ENCODE measurements around the gene ADPRHL1. TPM values are rescaled to one million over a fixed set of nuclear protein-coding genes. Genes with fewer than 3 reads are reported as not detected.

The ADPRHL1 gene
- total and polyA plus RNA-seq, 2 donors (not counting 1 experiment from before 2014, with no cell fraction given): 0.28 to 1.3 TPM

GRCh38 chr13:113432506-113433270 lies 20.6 kb downstream of the ADPRHL1 start:
- no peak for TF ChIP-seq EZH2 (IDR thresholded peaks at IDR 0.05; ENCODE audit: borderline replicate concordance, insufficient read depth, low read depth, low read length, poor library complexity, severe bottlenecking)
- TF ChIP-seq, protein P1, sequence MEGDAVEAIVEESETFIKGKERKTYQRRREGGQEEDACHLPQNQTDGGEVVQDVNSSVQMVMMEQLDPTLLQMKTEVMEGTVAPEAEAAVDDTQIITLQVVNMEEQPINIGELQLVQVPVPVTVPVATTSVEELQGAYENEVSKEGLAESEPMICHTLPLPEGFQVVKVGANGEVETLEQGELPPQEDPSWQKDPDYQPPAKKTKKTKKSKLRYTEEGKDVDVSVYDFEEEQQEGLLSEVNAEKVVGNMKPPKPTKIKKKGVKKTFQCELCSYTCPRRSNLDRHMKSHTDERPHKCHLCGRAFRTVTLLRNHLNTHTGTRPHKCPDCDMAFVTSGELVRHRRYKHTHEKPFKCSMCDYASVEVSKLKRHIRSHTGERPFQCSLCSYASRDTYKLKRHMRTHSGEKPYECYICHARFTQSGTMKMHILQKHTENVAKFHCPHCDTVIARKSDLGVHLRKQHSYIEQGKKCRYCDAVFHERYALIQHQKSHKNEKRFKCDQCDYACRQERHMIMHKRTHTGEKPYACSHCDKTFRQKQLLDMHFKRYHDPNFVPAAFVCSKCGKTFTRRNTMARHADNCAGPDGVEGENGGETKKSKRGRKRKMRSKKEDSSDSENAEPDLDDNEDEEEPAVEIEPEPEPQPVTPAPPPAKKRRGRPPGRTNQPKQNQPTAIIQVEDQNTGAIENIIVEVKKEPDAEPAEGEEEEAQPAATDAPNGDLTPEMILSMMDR (IDR thresholded peaks at IDR 0.05): no peak
- POLR2A ChIA-PET: no interaction called here
- Mint-ChIP-seq H3K27ac (no peak overlapping the region), H3K4me1 (no peaks in the 10 kb centered on the region), H3K9me3 (ENCODE audit: insufficient read depth) (no peaks in the 10 kb centered on the region), H3K27me3 (no peaks in the 10 kb centered on the region), H3K4me3 (no peak overlapping the region)
- DNase-seq (no peak), ATAC-seq (ENCODE audit: low read depth) (no peak)
- Histone ChIP-seq H3K4me1 (ENCODE audit: control insufficient read depth in 2 of 2, insufficient read depth in 2 of 2, low read length in 2 of 2) (no peaks in the 10 kb centered on the region), H3K9me3 (ENCODE audit: control extremely low read depth in 1 of 3, control insufficient read depth in 2 of 3, insufficient read depth in 1 of 3, low read length in 2 of 3) (peaks cover 0 to 3% (median 0%) of the 10 kb centered on the region in 3 donors), H3K4me2 (replicated peaks; ENCODE audit: low read depth, low read length, poor library complexity, severe bottlenecking) (no peak overlapping the region), H3K79me2 (ENCODE audit: control insufficient read depth, insufficient read depth, low read length) (no peaks in the 10 kb centered on the region), H3K9ac (ENCODE audit: low read length) (no peak overlapping the region), H3K27me3 (replicated peaks in 1 of 4; ENCODE audit: control extremely low read depth in 1 of 4, control insufficient read depth in 3 of 4, insufficient read depth in 4 of 4, low read length in 3 of 4) (no peaks in the 10 kb centered on the region), H2AFZ (ENCODE audit: insufficient read depth, low read depth, low read length, poor library complexity, severe bottlenecking) (no peak overlapping the region), H4K20me1 (ENCODE audit: control insufficient read depth, insufficient read depth, low read length, poor library complexity, severe bottlenecking) (no peaks in the 10 kb centered on the region), H3K4me3 (ENCODE audit: control extremely low read depth in 1 of 5, extremely low read depth in 1 of 5, insufficient read depth in 1 of 5, low read depth in 2 of 5, low read length in 4 of 5) (no peak overlapping the region), H3K36me3 (replicated peaks in 1 of 2; ENCODE audit: control extremely low read depth in 1 of 2, control insufficient read depth in 1 of 2, extremely low read depth in 1 of 2, insufficient read depth in 2 of 2, low read length in 1 of 2) (no peaks in the 10 kb centered on the region), H3K27ac (ENCODE audit: low read length in 2 of 2) (no peak overlapping the region)
- CTCF ChIA-PET: no interaction called here
- WGBS (ENCODE audit: insufficient coverage): 86% methylated on average over 34 of the region's 34 CpGs
- intact Hi-C loops (cut with micrococcal nuclease): no loop called here

DNA sequence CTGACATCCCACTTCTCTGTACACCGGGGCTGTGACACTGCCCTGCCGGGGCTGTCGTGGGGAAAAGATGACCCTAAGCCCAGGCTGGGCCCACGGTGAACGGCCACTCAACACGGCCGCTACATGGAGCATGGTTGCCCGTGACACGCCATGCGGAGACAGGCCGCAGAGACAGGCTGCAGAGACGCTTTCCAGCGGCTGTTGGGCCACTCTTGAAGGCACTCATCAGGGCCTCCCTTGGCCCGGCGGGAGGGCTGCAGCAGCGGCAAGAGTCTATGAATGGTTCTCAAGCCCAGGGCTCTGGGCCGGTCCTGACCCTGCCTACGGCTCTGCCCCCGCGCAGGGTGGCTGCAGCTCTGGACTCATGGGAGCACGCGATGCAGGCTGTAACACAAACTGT lies 22.1 kb downstream of the ADPRHL1 start:
- CTCF ChIA-PET: no interaction called here
- no peak for TF ChIP-seq EZH2 (IDR thresholded peaks at IDR 0.05; ENCODE audit: borderline replicate concordance, insufficient read depth, low read depth, low read length, poor library complexity, severe bottlenecking)
- TF ChIP-seq, protein P1 (IDR thresholded peaks at IDR 0.05): no peak
- Histone ChIP-seq H3K4me2 (replicated peaks; ENCODE audit: low read depth, low read length, poor library complexity, severe bottlenecking) (no peak overlapping the region), H3K4me1 (ENCODE audit: control insufficient read depth in 2 of 2, insufficient read depth in 2 of 2, low read length in 2 of 2) (no peaks in the 10 kb centered on the region), H3K79me2 (ENCODE audit: control insufficient read depth, insufficient read depth, low read length) (no peaks in the 10 kb centered on the region), H3K4me3 (ENCODE audit: control extremely low read depth in 1 of 5, extremely low read depth in 1 of 5, insufficient read depth in 1 of 5, low read depth in 2 of 5, low read length in 4 of 5) (no peak overlapping the region), H3K36me3 (replicated peaks in 1 of 2; ENCODE audit: control extremely low read depth in 1 of 2, control insufficient read depth in 1 of 2, extremely low read depth in 1 of 2, insufficient read depth in 2 of 2, low read length in 1 of 2) (no peaks in the 10 kb centered on the region), H2AFZ (ENCODE audit: insufficient read depth, low read depth, low read length, poor library complexity, severe bottlenecking) (no peak overlapping the region), H3K27ac (ENCODE audit: low read length in 2 of 2) (no peak overlapping the region), H3K9ac (ENCODE audit: low read length) (no peak overlapping the region), H4K20me1 (ENCODE audit: control insufficient read depth, insufficient read depth, low read length, poor library complexity, severe bottlenecking) (no peaks in the 10 kb centered on the region), H3K9me3 (ENCODE audit: control extremely low read depth in 1 of 3, control insufficient read depth in 2 of 3, insufficient read depth in 1 of 3, low read length in 2 of 3) (peaks cover 0 to 3% (median 0%) of the 10 kb centered on the region in 3 donors), H3K27me3 (replicated peaks in 1 of 4; ENCODE audit: control extremely low read depth in 1 of 4, control insufficient read depth in 3 of 4, insufficient read depth in 4 of 4, low read length in 3 of 4) (no peaks in the 10 kb centered on the region)
- Mint-ChIP-seq H3K4me3 (no peak overlapping the region), H3K9me3 (ENCODE audit: insufficient read depth) (no peaks in the 10 kb centered on the region), H3K27ac (no peak overlapping the region), H3K27me3 (no peaks in the 10 kb centered on the region), H3K4me1 (no peaks in the 10 kb centered on the region)
- intact Hi-C loops (cut with micrococcal nuclease): no loop called here
- DNase-seq: no peak
- WGBS (ENCODE audit: insufficient coverage): 99% methylated on average over 20 of the region's 22 CpGs
- POLR2A ChIA-PET: no interaction called here
- no peak for ATAC-seq (ENCODE audit: low read depth)
